IMR-90 (cell line): Measurements from ENCODE around the gene ATP11A. TPM values are rescaled to one million over a fixed set of nuclear protein-coding genes. Genes with fewer than 3 reads are reported as not detected.

Experiments used
- ATAC-seq: fragments of 200-7000 bp; cut with Tn5 transposase; 2 replicates; pipeline ENCODE4 v1.9.1; 2020; ENCODE audit warnings: low read depth, mild to moderate bottlenecking, moderate library complexity
- BruUV-seq: library from RNA; stranded (reverse); fragments of 400-500 nt; replicated peaks from 2 replicates; lab custom pipeline; 2021; lab: Mats Ljungman, UMichigan
- CTCF ChIA-PET: fragments of 300-600 bp; formaldehyde crosslinking; extraction: SDS; loops from one replicate; lab custom pipeline; 2021; ENCODE audit warnings: antibody characterized with exemption; lab: Yijun Ruan, JAX
- POLR2A ChIA-PET: fragments of 300-600 bp; sonication (Branson Sonifier 250); formaldehyde crosslinking; loops from one replicate; lab custom pipeline; 2022; ENCODE audit warnings: antibody characterized with exemption; ENCODE audit not compliant: unreplicated experiment; lab: Charles Lee
- DNase-seq: peaks from one replicate; pipeline ENCODE4 v3.0.0; 2013
- H2AFZ ChIP-seq: replicated peaks from 2 replicates; pipeline ENCODE3; 2013; ENCODE audit warnings: low read length, mild to moderate bottlenecking; ENCODE audit not compliant: poor library complexity
- H2AK5ac ChIP-seq: 2 replicates; pipeline ENCODE4 v1.6.1; 2013; ENCODE audit warnings: low read depth, low read length, inconsistent platforms
- H2AK9ac ChIP-seq: replicated peaks from 2 replicates; pipeline ENCODE3; 2013; ENCODE audit warnings: mild to moderate bottlenecking, low read depth, low read length, moderate library complexity; ENCODE audit not compliant: poor library complexity
- H2BK120ac ChIP-seq: 2 replicates; pipeline ENCODE4 v1.6.1; 2013; ENCODE audit warnings: low read depth, low read length, inconsistent platforms
- H2BK15ac ChIP-seq: 3 replicates; pipeline ENCODE4 v1.6.1; 2013; ENCODE audit warnings: low read depth, low read length, inconsistent platforms
- H2BK20ac ChIP-seq: 2 replicates; pipeline ENCODE4 v1.6.1; 2013; ENCODE audit warnings: low read depth, mild to moderate bottlenecking, inconsistent platforms, low read length, moderate library complexity
- H2BK5ac ChIP-seq: 2 replicates; pipeline ENCODE4 v1.6.1; 2013; ENCODE audit warnings: mild to moderate bottlenecking, low read depth, low read length, inconsistent platforms; ENCODE audit not compliant: poor library complexity, severe bottlenecking
- H3K14ac ChIP-seq: replicated peaks from 2 replicates; pipeline ENCODE4 v1.6.1; 2013; ENCODE audit warnings: low read depth, low read length, inconsistent platforms
- H3K18ac ChIP-seq: 2 replicates; pipeline ENCODE4 v1.6.1; 2013; ENCODE audit warnings: low read depth, low read length, control low read depth
- H3K23ac ChIP-seq: 2 replicates; pipeline ENCODE4 v1.6.1; 2013; ENCODE audit warnings: low read depth, low read length, inconsistent platforms
- H3K27ac ChIP-seq: 2 replicates; pipeline ENCODE4 v1.5.1; 2013; ENCODE audit warnings: mild to moderate bottlenecking, control low read depth, low read length; ENCODE audit not compliant: insufficient read depth
- H3K27me3 ChIP-seq: 2 replicates; pipeline ENCODE4 v1.6.1; 2013; ENCODE audit warnings: low read length; ENCODE audit not compliant: control insufficient read depth, insufficient read depth
- H3K36me3 ChIP-seq: 2 replicates; pipeline ENCODE4 v1.6.1; 2013; ENCODE audit warnings: low read length, mixed read lengths; ENCODE audit not compliant: control insufficient read depth, insufficient read depth
- H3K4ac ChIP-seq: 2 replicates; pipeline ENCODE4 v1.6.1; 2013; ENCODE audit warnings: low read depth, low read length, inconsistent platforms
- H3K4me1 ChIP-seq: 2 replicates; pipeline ENCODE4 v1.6.1; 2013; ENCODE audit warnings: low read length, mixed read lengths; ENCODE audit not compliant: control insufficient read depth, insufficient read depth
- H3K4me2 ChIP-seq: 2 replicates; pipeline ENCODE4 v1.6.1; 2013; ENCODE audit warnings: low read depth, mild to moderate bottlenecking, control low read depth, low read length, moderate library complexity
- H3K4me3 ChIP-seq: 2 replicates; pipeline ENCODE4 v1.5.1; 2013; ENCODE audit warnings: low read depth, mild to moderate bottlenecking, control low read depth, low read length, moderate library complexity; ENCODE audit not compliant: insufficient read depth
- H3K56ac ChIP-seq: 2 replicates; pipeline ENCODE4 v1.6.1; 2013; ENCODE audit warnings: low read length, inconsistent platforms; ENCODE audit not compliant: insufficient read depth; ENCODE audit errors: extremely low read depth
- H3K79me1 ChIP-seq, 2 experiments: 2 replicates each; pipeline ENCODE4 v1.6.1; 2013; ENCODE audit warnings: low read length in 2 of 2, inconsistent platforms in 1 of 2, low read depth in 1 of 2
- H3K9ac ChIP-seq: 2 replicates; pipeline ENCODE4 v1.6.1; 2013; ENCODE audit warnings: low read depth, low read length, control low read depth
- H3K9me1 ChIP-seq: 2 replicates; pipeline ENCODE4 v1.6.1; 2013; ENCODE audit warnings: low read length, inconsistent platforms; ENCODE audit not compliant: insufficient read depth
- H3K9me3 ChIP-seq: 2 replicates; pipeline ENCODE4 v1.6.1; 2013; ENCODE audit warnings: low read length; ENCODE audit not compliant: control insufficient read depth, insufficient read depth
- H4K20me1 ChIP-seq: 2 replicates; pipeline ENCODE4 v1.6.1; 2013; ENCODE audit warnings: low read length, inconsistent platforms; ENCODE audit not compliant: insufficient read depth
- H4K5ac ChIP-seq: 2 replicates; pipeline ENCODE4 v1.6.1; 2013; ENCODE audit warnings: mild to moderate bottlenecking, low read depth, low read length, control low read depth
- H4K8ac ChIP-seq, 2 experiments: 2 replicates each; pipeline ENCODE4 v1.6.1; 2013; ENCODE audit warnings: low read depth in 2 of 2, low read length in 2 of 2, control low read depth in 1 of 2, inconsistent platforms in 1 of 2
- H4K91ac ChIP-seq: 2 replicates; pipeline ENCODE4 v1.6.1; 2013; ENCODE audit warnings: low read depth, low read length, inconsistent platforms; ENCODE audit not compliant: insufficient read depth
- CHD1 ChIP-seq: IDR thresholded peaks from 2 replicates; pipeline ENCODE4 v1.6.1; 2012; ENCODE audit warnings: low read depth, low read length, improper control_type of control experiment
- CTCF ChIP-seq: conservative IDR thresholded peaks from 2 replicates; pipeline ENCODE4 v1.5.1; 2012; ENCODE audit warnings: mild to moderate bottlenecking, low read depth, low read length, improper control_type of control experiment
- ELK1 ChIP-seq: fragments of 150-350 bp; IDR thresholded peaks from 2 replicates; pipeline ENCODE4 v1.6.1; 2016; ENCODE audit warnings: low read depth, mild to moderate bottlenecking, low read length, moderate library complexity, borderline replicate concordance
- MAFK ChIP-seq: IDR thresholded peaks from 2 replicates; pipeline ENCODE4 v1.6.1; 2012; ENCODE audit warnings: low read depth, low read length, improper control_type of control experiment
- MAZ ChIP-seq: IDR thresholded peaks from 2 replicates; pipeline ENCODE4 v1.6.1; 2012; ENCODE audit warnings: low read depth, mild to moderate bottlenecking, low read length, improper control_type of control experiment, moderate library complexity, borderline replicate concordance
- MXI1 ChIP-seq: IDR thresholded peaks from 2 replicates; pipeline ENCODE4 v1.6.1; 2012; ENCODE audit warnings: low read depth, mild to moderate bottlenecking, low read length, moderate library complexity, borderline replicate concordance
- RAD21 ChIP-seq: IDR thresholded peaks from 2 replicates; pipeline ENCODE4 v1.6.1; 2012; ENCODE audit warnings: low read length, improper control_type of control experiment
- RCOR1 ChIP-seq: IDR thresholded peaks from 2 replicates; pipeline ENCODE4 v1.6.1; 2012; ENCODE audit warnings: mild to moderate bottlenecking, low read length, improper control_type of control experiment; ENCODE audit not compliant: insufficient replicate concordance
- SMC3 ChIP-seq: fragments of 150-350 bp; IDR thresholded peaks from 2 replicates; pipeline ENCODE4 v1.6.1; 2016; ENCODE audit warnings: low read depth, mild to moderate bottlenecking, antibody characterized with exemption, low read length, moderate library complexity
- WGBS, 2 experiments: methylation state at CpG; one replicate each; pipeline versions ENCODE4 v1.1.5 to v1.1.7; 2013; ENCODE audit warnings: missing lambda C conversion rate in 2 of 2; ENCODE audit not compliant: insufficient read length in 1 of 2; ENCODE audit errors: extremely low coverage in 2 of 2; 5-methylcytosine and 5-hydroxymethylcytosine counted together
- dilution Hi-C: fragments of 300-500 bp; cut with HindIII; formaldehyde crosslinking; loops from one replicate; pipeline ENCODE4 v1.14.3; 2018; ENCODE audit warnings: low sequenced_read_pairs; ENCODE audit not compliant: unreplicated experiment
- in situ Hi-C: fragments of 300-500 bp; cut with MboI; formaldehyde crosslinking; loops from 3 replicates; pipeline ENCODE4 v1.14.3; 2019; ENCODE audit warnings: low sequenced_read_pairs, inconsistent platforms, mixed read lengths
- intact Hi-C: fragments of 100-400 bp; cut with micrococcal nuclease; formaldehyde crosslinking; loops from 2 replicates; pipeline ENCODE4 v1.10.0; 2022
- polyA plus RNA-seq, 3 experiments: library from polyadenylated mRNA; depleted of rRNA; stranded (reverse); fragments of >200 nt; gene quantifications; 2 replicates each; pipeline ENCODE4 v1.2.3, GENCODE V29; 2012; ENCODE audit warnings: low replicate concordance in 1 of 3
- total RNA-seq: library from RNA; depleted of rRNA; stranded (reverse); fragments of >200 nt; gene quantifications from 2 replicates; pipeline ENCODE4 v1.2.3, GENCODE V29; 2012

Gene ATP11A
- total and polyA plus RNA-seq, 2 of the 4 experiments (the other 2 are of a cell fraction): 8.4 to 12.0 TPM

- Histone ChIP-seq H3K9me1 (no peaks in the 10 kb centered on the region), H2BK120ac (no peak overlapping the region), H3K9me3 (no peaks in the 10 kb centered on the region), H3K36me3 (peaks cover 12% of the 10 kb centered on the region; the same call in 1 of the 2 replicates), H3K4me2 (no peak overlapping the region; the same call in 1 of the 2 replicates), H3K18ac (no peak overlapping the region), H2BK15ac (no peak overlapping the region), H2AFZ (peak overlapping the region; percentile 87), H2AK5ac (no peak overlapping the region), H4K5ac (no peak overlapping the region), H3K14ac (no peak overlapping the region), H3K9ac (no peak overlapping the region), H3K4me1 (no peaks in the 10 kb centered on the region), H2BK20ac (no peak overlapping the region), H3K4me3 (no peak overlapping the region), H4K91ac (no peak overlapping the region), H3K23ac (no peak overlapping the region), H4K8ac (no peak overlapping the region), H4K20me1 (no peaks in the 10 kb centered on the region), H2BK5ac (no peak overlapping the region), H2AK9ac (peak overlapping the region; percentile 46), H3K4ac (no peak overlapping the region), H3K27me3 (no peaks in the 10 kb centered on the region), H3K79me1 (no peaks in the 10 kb centered on the region), H3K56ac (no peak overlapping the region), H3K27ac (no peak overlapping the region)
- ChIA-PET POLR2A (no interaction called here), CTCF (interaction anchor here (0.7 to 1.6 kb wide), 7 partner anchors 249 to 430 kb away, joined by 3 to 4 read pairs (median 3); no protein-coding TSS in a partner anchor)
- ATAC-seq (peak; percentile 99), DNase-seq (peak; percentile 50)
- 65% methylated on average over 13 of the region's 40 CpGs; no CpG with 5 or more reads in 1 of the 2 experiments for WGBS, 2 experiments
- BruUV-seq: no TSS peak
- dilution Hi-C loops: no loop called here
- TF ChIP-seq MAZ (0 out of 2 replicates have a peak, but pooled peaks have one; percentile 34), CTCF (peak; percentile 86), CHD1 (no peak), ELK1 (no peak), MXI1 (no peak), RCOR1 (no peak), RAD21 (peak; percentile 92), MAFK (no peak), SMC3 (peak; percentile 85)
- in situ Hi-C loops: loop anchor here (10.0 kb wide), 2 partner anchors 229 to 259 kb away; no protein-coding TSS in a partner anchor
- intact Hi-C loops: loop anchor here (1.0 to 10.0 kb wide), 4 partner anchors 183 to 1399 kb away; partner anchors contain the start of gene ATP11A
These were observed 184.3 kb downstream of the ATP11A start for GRCh38 chr13:112873851-112874750.
